HG02798 (cell line): Measurements from ENCODE around the gene EIF2S3.
"Not testable (repeated sequence)": the region's sequence is repeated elsewhere in the genome, so short reads cannot be mapped to it uniquely, and the experiment has no call there.

Source experiments
- ATAC-seq: cut with Tn5 transposase; IDR thresholded peaks from one replicate; pipeline ENCODE4 v1.9.1; 2021; ENCODE audit warnings: mild to moderate bottlenecking; ENCODE audit not compliant: unreplicated experiment, poor library complexity

Gene EIF2S3

DNA sequence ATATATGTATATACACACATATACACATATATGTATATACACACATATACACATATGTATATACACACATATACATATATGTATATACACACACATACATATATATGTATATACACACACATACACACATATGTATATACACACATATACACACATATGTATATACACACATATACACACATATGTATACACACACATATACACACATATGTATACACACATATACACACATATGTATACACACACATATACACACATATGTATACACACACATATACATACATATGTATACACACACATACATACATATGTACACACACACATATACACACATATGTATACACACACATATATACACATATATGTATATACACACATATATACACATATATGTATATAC, 8.7 kb upstream of the EIF2S3 start:
- not testable (repeated sequence) for ATAC-seq

DNA sequence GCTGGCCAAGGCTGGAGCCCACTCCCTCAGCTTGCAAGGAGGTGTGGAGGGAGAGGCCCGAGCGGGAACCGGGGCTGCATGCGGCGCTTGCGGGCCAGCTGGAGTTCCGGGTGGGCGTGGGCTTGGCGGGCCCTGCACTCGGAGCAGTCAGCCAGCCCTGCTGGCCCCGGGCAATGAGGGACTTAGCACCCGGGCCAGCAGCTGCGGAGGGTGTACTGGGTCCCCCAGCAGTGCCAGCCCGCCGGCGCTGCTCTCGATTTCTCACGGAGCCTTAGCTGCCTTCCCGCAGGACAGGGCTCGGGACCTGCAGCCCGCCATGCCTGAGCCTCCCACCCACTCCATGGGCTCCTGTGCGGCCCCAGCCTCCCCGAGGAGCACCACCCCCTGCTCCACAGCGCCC, 5.1 kb upstream of the EIF2S3 start:
- ATAC-seq = not testable (repeated sequence)

DNA sequence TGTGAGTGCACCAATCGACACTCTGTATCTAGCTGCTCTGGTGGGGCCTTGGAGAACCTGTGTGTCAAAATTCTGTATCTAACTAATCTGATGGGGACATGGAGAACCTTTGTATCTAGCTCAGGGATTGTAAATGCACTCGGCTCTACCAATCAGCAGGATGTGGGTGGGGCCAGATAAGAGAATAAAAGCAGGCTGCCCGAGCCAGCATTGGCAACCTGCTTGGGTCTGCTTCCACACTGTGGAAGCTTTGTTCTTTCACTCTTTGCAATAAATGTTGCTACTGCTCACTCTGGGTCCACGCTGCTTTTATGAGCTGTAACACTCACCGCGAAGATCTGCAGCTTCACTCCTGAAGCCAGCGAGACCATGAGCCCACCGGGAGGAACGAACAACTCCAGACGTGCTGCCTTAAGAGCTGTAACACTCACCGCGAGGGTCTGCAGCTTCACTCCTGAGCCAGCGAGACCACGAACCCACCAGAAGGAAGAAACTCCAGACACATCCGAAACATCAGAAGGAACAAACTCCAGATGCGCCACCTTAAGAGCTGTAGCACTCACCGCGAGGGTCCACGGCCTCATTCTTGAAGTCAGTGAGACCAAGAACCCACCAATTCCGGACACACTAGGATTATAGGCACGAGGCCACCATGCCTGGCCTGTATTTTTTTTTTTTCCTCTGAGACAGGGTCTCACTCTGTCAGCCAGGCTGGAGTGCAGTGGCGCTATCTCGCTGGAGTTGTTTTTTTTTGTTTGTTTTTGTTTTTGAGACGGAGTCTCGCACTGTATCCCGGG, 4.0 kb upstream of the EIF2S3 start:
- ATAC-seq = not testable (repeated sequence)

DNA sequence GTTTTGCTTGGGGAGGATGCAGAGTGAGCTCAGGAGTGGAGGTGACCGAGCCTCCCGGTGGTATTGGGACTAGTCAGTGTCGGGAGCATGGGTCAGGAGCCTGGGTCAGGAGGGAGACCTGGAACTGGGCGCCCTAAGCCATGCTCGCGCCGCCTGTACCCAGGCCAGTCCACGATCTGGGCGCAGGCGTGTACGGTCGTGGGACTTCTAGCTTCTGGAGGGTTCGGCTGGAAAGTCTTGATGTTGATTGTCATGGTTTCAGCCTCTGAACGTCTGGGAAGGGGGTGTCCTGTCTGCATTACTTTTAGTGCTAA, 244 bp downstream of the EIF2S3 start:
- ATAC-seq = peak; percentile 9

DNA sequence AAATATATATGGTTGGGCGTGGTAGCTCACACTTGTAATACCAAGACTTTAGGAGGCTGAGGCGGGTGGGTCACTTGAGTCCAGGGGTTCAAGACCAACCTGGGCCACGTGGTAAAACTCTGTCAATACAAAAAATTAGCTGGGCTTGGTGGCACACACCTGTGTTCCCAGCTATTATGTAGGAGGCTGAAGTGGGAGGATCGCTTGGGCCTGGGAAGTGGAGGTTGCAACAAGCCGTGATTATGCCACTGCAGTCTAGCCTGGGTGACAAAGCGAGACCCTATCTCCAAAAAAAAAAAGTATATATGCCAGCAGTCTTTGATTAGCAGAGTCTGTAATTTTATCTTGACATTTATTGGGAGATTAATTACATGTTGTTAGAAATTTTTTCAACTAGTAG, 8.7 kb downstream of the EIF2S3 start:
- ATAC-seq = no peak

DNA sequence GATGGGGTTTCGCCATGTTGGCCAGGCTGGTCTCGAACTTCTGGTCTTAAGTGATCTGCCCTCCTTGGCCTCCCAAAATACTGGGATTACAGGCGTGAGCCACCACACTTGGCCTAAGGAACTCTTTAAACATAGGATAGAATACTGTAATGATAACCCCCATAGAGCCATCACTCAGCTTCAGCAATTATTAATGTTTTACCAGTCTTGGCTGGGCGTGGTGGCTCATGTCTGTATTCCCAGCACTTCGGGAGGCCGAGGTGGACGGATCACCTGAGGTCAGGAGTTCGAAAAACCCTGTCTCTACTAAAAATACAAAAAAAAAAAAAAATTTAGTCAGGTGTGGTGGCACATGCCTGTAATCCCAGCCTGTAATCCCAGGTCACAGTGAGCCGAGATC, 15.1 kb downstream of the EIF2S3 start:
- ATAC-seq = no peak

DNA sequence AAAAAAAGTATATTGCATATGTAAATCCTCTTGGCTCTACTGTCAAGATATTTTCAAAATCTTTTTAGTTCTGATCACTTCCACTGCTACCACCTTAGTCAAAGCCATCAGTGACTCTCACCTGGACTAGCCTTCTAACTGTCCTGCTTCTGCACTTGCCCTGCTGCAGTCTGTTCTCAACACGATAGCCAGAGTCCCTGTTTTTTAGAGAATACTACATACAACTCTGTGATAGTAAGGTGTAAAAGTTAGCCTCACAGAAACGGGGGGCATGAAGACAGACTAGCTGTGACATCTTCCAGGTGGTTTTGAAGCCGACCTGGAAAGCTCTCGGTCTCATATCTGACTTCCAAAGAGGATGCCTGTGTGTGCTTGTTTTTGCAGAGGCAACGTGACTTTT, 24.7 kb downstream of the EIF2S3 start:
- ATAC-seq = no peak

DNA sequence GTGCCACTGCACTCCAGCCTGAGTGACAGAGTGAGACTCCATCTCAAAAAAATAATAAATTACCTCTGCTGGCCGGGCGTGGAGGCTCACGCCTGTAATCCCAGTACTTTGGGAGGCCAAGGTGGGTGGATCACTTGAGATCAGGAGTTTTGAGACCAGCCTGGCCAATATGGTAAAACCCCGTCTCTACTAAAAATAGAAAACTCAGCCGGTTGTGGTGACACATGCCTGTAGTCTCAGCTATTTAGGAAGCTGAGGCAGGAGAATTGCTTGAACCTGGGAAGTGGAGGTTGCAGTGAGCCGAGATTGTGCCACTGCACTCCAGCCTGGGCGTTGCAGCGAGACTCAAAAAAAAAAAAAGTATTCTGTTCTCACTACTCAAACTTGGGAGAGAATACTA, 25.5 kb downstream of the EIF2S3 start:
- not testable (repeated sequence) for ATAC-seq

DNA sequence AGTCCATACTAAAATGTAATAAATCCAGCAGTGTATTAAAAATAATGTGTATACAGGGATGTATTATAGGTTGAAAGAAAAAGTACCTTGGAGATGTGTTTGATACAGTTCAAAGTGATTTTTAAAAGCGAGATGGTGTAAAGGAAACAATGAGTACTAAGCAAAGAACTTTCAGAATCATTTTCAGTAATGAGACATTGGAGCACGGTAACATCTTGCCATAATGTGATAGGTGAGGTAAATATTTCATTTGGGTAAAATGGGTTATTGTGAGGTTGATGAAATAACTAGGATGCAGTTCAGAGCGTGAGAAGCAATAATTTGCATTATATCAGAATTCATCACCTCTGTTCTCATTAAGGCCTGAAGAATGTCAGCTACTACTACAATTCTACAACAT, 25.9 kb downstream of the EIF2S3 start:
- peak; percentile 62 for ATAC-seq

DNA sequence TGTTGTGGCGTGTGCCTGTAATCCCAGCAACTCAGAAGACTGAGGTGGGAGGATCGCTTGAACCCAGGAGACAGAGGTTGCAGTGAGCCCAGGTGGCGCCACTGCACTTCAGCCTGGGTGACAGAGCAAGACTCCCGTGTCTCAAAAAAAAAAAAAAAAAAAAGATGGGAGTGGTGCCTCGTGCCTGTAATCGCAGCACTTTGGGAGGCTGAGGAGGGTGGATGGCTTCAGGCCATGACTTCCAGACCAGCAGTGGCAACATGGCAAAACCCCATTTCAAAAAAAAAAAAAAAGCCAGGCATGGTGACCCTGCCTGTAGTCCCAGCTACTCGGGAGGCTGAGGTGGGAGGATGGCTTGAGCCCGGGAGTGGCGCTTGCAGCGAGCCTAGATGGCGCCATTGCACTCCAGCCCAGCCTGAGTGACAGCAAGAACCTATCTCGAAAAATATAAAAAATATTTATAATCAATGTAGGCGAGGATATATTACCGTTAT, 27.0 kb downstream of the EIF2S3 start:
- peak; percentile 53 for ATAC-seq

DNA sequence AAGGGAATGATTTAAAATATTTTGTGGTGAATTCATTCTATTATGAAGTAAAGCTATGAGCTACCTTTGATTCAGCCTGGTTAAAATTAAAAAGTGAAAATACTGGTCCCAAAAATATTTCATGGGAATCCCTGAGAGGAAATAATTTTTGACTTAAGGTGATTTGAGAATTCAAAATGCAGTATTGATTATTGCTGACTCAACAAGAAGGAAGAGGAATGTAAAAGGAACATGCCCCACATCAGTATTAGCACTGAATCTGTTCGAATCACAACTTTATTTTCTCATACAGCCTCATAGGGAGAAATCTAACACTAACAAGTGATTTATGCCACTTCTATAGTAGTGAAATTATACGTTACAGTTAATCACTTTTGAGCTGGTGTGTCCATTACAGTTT, 27.7 kb downstream of the EIF2S3 start:
- no peak for ATAC-seq

DNA sequence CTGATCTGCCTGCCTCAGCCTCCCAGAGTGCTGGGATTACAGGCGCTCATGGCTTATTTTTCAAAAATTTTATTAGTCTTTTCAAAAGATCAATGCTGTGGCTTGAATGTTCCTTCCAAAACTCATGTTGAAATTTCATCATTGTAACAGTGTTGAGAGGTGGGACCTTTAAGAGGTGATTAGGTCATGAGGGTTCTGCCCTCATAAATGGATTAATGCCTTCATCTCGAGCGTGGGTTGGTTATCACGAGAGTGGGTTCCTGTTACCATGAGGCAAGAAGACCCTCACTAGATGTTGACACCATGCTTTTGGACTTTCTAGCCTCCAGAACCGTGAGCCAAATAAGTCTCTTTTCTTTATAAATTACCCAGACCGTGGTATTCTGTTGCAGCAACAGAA, 30.3 kb downstream of the EIF2S3 start:
- ATAC-seq = no peak

DNA sequence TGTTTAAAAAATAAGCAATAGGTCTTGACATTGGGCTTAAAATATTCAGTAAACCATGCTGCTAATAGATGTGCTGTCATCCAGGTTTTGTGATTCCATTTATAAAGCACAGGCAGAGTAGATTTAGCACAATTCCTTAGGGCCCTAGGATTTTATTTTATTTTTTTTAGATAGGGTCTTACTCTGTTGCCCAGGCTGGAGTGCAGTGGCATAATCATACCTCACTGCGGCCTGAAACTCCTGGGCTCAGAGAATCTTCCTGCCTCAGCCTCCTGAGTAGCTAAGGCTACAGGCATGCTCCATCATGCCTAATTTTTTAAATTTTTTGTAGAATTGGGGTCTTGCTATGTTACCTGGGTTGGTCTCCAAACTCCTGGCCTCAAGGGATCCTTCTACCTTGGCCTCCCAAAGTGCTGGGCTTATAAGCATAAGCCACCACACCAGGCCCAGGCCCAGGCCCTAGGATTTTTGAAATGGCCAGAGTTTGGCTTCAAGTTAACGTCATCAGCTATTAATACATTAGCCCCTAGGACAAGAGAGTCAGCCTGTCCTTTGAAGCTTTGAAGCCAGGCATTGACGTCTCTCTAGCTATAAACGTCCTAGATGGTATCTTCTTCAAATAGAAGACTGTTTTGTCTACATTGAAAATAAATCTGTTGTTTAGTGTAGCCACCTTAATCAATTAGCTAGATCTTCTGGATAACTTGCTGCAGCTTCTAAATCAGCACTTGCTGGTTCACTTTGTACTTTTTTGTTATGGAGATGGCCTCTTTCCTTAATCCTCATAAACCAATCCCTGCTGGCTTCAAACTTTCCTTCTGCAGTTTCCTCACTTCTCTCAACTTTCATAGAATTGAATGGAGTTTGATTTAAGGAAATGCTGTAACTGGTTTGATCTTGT, 35.8 kb downstream of the EIF2S3 start:
- ATAC-seq = no peak

DNA sequence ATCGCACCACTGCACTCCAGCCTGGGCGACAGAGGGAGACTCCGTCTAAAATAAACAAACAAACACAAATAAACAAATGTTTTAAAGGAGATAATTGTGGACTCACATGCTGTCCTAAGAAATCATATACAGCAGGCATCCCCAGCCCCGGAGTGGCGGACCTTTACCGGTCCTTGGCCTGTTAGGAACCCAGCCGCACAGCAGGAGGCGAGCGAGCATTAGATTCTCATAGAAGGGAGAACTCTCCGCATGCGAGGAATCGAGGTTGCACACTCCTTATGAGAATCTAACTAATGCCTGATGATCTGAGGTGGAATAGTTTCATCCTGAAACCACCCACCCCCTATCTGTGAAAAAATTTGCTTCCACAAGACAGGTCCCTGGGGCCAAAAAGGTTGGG, 39.0 kb downstream of the EIF2S3 start:
- ATAC-seq = no peak

DNA sequence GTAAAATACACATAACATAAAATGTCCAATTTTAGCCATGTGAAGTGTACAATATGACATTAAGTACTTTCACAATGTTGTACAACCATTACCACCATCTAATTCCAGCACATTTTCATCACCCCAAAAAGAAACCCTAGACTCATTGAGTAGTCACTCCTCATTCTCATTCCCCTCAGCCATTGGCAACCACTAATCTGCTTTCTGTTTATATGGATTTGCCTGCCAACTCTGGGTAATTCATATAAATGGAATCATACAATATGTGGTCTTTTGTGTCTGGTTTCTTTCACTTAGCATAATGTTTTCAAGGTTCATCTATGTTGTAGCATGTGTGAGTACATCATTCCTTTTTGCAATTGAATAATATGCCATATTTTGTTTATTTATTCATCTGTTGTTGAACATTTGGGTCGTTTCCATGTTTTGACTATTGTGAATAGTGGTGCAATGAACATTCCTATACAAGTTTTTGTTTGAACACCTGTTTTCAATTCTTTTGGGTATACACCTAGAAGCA, 43.0 kb downstream of the EIF2S3 start:
- ATAC-seq = no peak

DNA sequence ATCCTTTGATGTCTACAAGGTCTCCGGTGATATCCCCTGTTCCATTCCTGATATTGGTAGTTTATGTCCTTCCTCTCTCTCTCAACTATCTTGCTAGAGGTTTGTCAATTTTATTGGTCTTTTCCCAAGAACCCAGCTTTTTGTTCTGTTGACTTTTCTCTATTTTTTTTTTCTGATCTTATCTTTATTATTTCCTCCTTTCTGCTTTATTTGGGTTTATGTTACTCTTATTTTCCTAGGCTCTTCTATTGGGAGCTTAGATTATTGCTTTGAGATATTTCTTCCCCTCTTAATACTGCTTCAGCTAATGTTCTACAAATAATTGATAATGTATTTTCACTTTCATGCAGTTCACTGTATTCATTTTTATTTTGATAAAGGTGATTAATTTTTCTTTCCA, 44.2 kb downstream of the EIF2S3 start:
- ATAC-seq = no peak

DNA sequence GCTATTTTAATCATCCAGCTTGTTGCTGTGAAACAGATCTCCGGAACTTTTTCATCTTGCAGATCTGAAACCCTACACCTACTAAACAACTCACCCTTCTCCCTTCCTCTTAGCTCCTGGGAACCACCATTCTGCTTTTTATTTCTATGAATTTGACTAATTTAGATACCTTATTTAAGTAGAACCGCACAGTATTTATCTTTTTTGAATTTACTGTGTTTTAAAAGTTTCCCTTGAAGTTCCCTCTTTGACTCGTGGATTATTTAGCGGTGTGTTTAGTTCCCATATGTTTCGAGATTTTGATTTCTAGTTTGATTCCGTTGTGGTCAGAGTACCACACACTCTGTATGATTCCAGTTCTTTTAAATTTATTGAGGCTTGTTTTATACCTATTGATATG, 44.6 kb downstream of the EIF2S3 start:
- ATAC-seq = no peak

DNA sequence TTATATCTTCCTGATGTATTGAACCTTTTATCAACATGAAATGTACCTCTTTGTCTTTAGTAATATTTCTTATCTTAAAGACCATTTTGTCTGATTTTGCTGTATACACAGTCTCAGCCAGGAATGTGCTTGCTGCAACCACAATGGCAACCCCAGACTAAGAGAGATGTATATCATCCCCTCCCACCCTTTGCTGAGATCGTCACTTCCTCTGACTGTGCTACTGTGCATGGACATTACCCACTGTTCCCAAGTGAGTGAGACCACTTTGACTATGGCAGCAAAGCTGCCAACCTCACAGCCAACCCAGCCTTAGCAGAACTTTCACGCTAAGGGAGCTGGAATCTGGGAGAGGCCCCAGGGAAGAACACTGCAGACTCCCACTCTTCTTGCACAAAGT, 46.0 kb downstream of the EIF2S3 start:
- ATAC-seq = no peak

DNA sequence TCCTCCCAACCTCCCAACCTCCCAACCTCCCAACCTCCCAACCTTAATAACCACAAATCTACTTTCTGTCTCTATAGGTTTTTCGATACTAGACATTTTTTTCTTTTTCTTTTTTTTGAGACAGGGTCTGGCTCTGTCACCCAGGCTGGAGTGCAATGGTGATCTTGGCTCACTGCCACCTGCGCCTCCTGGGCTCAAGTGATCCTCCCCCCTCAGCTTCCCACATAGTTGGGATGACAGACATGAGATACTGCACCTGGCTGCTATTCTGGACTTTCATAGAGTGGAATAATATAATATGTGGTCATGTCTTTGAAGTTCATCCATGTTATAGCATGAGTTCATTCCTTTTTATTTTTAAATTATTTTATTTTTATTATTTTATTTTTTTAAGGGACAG, 55.3 kb downstream of the EIF2S3 start:
- no peak for ATAC-seq

DNA sequence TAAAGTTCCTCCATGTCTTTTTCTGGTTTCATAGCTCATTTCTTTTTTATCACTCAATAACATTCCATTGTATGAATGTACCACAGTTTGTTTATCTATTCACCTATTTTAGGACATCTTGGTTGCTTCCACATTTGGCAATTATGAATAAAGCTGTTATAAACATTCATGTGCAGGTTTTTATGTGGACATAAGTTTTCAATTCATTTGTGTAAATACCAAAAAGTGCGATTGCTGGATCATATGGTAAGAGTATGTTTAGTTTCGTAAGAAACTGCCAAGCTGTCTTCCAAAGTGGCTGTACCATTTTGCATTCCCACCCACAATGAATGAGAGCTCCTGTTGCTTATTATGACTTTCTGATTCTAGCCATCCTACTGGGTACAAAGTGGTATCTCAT, 58.4 kb downstream of the EIF2S3 start:
- no peak for ATAC-seq

DNA sequence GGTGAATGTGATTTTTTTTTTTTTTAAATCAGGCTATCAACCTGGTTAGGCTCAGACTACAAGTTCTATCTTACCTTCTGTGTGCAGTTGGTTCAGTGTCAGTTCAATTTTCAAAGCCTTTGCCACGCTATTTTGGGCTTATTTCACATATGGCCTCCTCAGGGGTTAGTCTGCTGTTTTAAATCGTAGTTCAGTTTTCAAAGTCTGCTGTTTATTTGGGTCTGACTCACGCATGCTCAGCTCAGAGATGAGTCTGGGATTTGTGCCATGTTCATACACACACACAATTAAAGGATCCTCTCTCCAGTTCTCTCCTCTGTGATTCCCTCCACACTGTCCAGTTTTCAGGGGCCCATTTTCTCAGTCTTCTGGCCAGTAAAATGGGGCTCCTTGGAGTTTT, 62.5 kb downstream of the EIF2S3 start:
- ATAC-seq = no peak
